Upper lobe of left lung (tissue), 6 donors: ENCODE measurements around the gene CLIP4. TPM values are rescaled to one million over a fixed set of nuclear protein-coding genes. Genes with fewer than 3 reads are reported as not detected.
"Not testable (repeated sequence)": the region's sequence is repeated elsewhere in the genome, so short reads cannot be mapped to it uniquely, and the experiment has no call there.

Experiments used
- ATAC-seq, 2 donors: fragments of 200-7000 bp; cut with Tn5 transposase; one replicate each; pipeline ENCODE4 v1.9.1; 2022; ENCODE audit warnings: mild to moderate bottlenecking in 2 of 2, moderate library complexity in 2 of 2; ENCODE audit not compliant: low FRiP score in 2 of 2
- DNase-seq, 2 donors: peaks; one replicate each; pipeline ENCODE4 v3.0.0-alpha.2; 2019 to 2020
- H3K27ac ChIP-seq, 4 donors: fragments of 200-600 bp; sonication (generic); one replicate each; pipeline ENCODE4 v1.5.1; 2016 to 2019
- H3K27me3 ChIP-seq, 4 donors: fragments of 200-600 bp; sonication (generic); one replicate each; pipeline ENCODE4 v1.5.1; 2017 to 2019
- H3K36me3 ChIP-seq, 4 donors: fragments of 200-600 bp; sonication (generic); one replicate each; pipeline ENCODE4 v1.5.1; 2016 to 2019
- H3K4me1 ChIP-seq, 4 donors: fragments of 200-600 bp; sonication (generic); one replicate each; pipeline ENCODE4 v1.5.1; 2018 to 2019
- H3K4me3 ChIP-seq, 4 donors: fragments of 200-600 bp; sonication (generic); one replicate each; pipeline ENCODE4 v1.5.1; 2017 to 2019; ENCODE audit warnings: mild to moderate bottlenecking in 2 of 4, moderate library complexity in 1 of 4
- H3K9me3 ChIP-seq, 4 donors: fragments of 200-600 bp; sonication (generic); one replicate each; pipeline ENCODE4 v1.5.1; 2018 to 2019
- CTCF ChIP-seq, 6 experiments: fragments of 450-650 bp in 4 of 6; fragments of 200-600 bp in 2 of 6; sonication (generic) in 2 of 6; IDR thresholded peaks; one replicate each; pipeline ENCODE4 v1.5.1; 2016 to 2019; ENCODE audit warnings: antibody characterized with exemption in 6 of 6
- EP300 ChIP-seq, 4 donors: sonication (generic); formaldehyde crosslinking; IDR thresholded peaks; one replicate each; pipeline ENCODE4 v1.5.1; 2017; ENCODE audit warnings: antibody characterized with exemption in 4 of 4, control low read depth in 2 of 4
- POLR2A ChIP-seq, 4 donors: fragments of 450-650 bp; IDR thresholded peaks; one replicate each; pipeline ENCODE4 v1.5.1; 2016 to 2017; ENCODE audit warnings: antibody characterized with exemption in 4 of 4, mild to moderate bottlenecking in 2 of 4
- POLR2AphosphoS5 ChIP-seq, 2 donors: sonication (generic); formaldehyde crosslinking; IDR thresholded peaks; one replicate each; pipeline ENCODE4 v1.5.1; 2017; ENCODE audit warnings: antibody characterized with exemption in 2 of 2
- WGBS, 2 donors: methylation state at CpG; one replicate each; pipeline ENCODE4 v1.1.5; 2017 to 2018; 5-methylcytosine and 5-hydroxymethylcytosine counted together
- total RNA-seq, 6 donors: library from RNA; depleted of rRNA in 4 of 6; stranded (reverse); fragments of >200 nt in 4 of 6; gene quantifications; one replicate each; pipeline versions ENCODE4 v1.1.0 to v1.2.1, GENCODE V29; 2016 to 2021
- donor health status: DM: no; HTN: no; CAD: no; lungs with moderate emphysema.
- donor health status: DM: no; HTN: yes; CAD: no; lungs with severe emphysema.

CLIP4 gene
- total RNA-seq, 6 donors from 2014 or later: 46.0 to 104 (median 69.5) TPM

- WGBS, 2 donors: 81 to 100% methylated on average over 1 of the region's 1 CpG
- Histone ChIP-seq H3K4me3 (no peak overlapping the region), H3K36me3 (no peaks in the 10 kb centered on the region), H3K9me3 (no peaks in the 10 kb centered on the region), H3K27ac (no peak overlapping the region), H3K4me1 (no peaks in the 10 kb centered on the region), H3K27me3 (no peaks in the 10 kb centered on the region)
- ATAC-seq (no peak), DNase-seq (no peak)
- no peak for TF ChIP-seq POLR2A (IDR thresholded peaks at IDR 0.05)
- no peak for TF ChIP-seq EP300 (IDR thresholded peaks at IDR 0.05)
- no peak for TF ChIP-seq POLR2AphosphoS5 (IDR thresholded peaks at IDR 0.05)
- no peak for TF ChIP-seq CTCF (IDR thresholded peaks at IDR 0.05)
Observed at GRCh38 chr2:29100564-29100963, 14.7 kb upstream of the CLIP4 start.

GRCh38 chr2:29104688-29105087 lies 10.5 kb upstream of the CLIP4 start:
- 81 to 88% methylated on average over 5 of the region's 5 CpGs for WGBS, 2 donors
- Histone ChIP-seq H3K4me3 (no peak overlapping the region), H3K36me3 (no peaks in the 10 kb centered on the region), H3K27me3 (no peaks in the 10 kb centered on the region), H3K27ac (no peak overlapping the region), H3K9me3 (no peaks in the 10 kb centered on the region), H3K4me1 (no peaks in the 10 kb centered on the region)
- TF ChIP-seq EP300 (IDR thresholded peaks at IDR 0.05) (no peak), POLR2AphosphoS5 (IDR thresholded peaks at IDR 0.05) (no peak), POLR2A (IDR thresholded peaks at IDR 0.05) (no peak), CTCF (IDR thresholded peaks at IDR 0.05) (no peak)
- ATAC-seq (no peak), DNase-seq (peak in 1 of 2 donors; percentile 9)

GRCh38 chr2:29105375-29105774 lies 9.8 kb upstream of the CLIP4 start:
- ATAC-seq (no peak), DNase-seq (no peak)
- no peak overlapping the region for H3K4me3 ChIP-seq
- H3K4me1 ChIP-seq: no peaks in the 10 kb centered on the region
- no peaks in the 10 kb centered on the region for H3K9me3 ChIP-seq
- H3K27ac ChIP-seq: no peak overlapping the region
- TF ChIP-seq POLR2A (IDR thresholded peaks at IDR 0.05): no peak
- no peak for TF ChIP-seq EP300 (IDR thresholded peaks at IDR 0.05)
- no peak for TF ChIP-seq POLR2AphosphoS5 (IDR thresholded peaks at IDR 0.05)
- no peak for TF ChIP-seq CTCF (IDR thresholded peaks at IDR 0.05)
- H3K27me3 ChIP-seq: no peaks in the 10 kb centered on the region
- WGBS, 2 donors: 73 to 77% methylated on average over 2 of the region's 2 CpGs
- no peaks in the 10 kb centered on the region for H3K36me3 ChIP-seq

- Histone ChIP-seq H3K27ac (no peak overlapping the region), H3K9me3 (no peaks in the 10 kb centered on the region), H3K36me3 (no peaks in the 10 kb centered on the region), H3K4me1 (no peaks in the 10 kb centered on the region), H3K4me3 (no peak overlapping the region), H3K27me3 (no peaks in the 10 kb centered on the region)
- ATAC-seq: no peak
- WGBS, 2 donors: 68 to 72% methylated on average over 3 of the region's 3 CpGs
- TF ChIP-seq EP300 (IDR thresholded peaks at IDR 0.05) (no peak), POLR2AphosphoS5 (IDR thresholded peaks at IDR 0.05) (no peak), CTCF (IDR thresholded peaks at IDR 0.05) (no peak), POLR2A (IDR thresholded peaks at IDR 0.05) (no peak)
- DNase-seq: no peak
Observed at GRCh38 chr2:29106256-29106655, 9.0 kb upstream of the CLIP4 start.

GRCh38 chr2:29106980-29107388 lies 8.2 kb upstream of the CLIP4 start:
- DNase-seq (no peak), ATAC-seq (no peak)
- Histone ChIP-seq H3K36me3 (no peaks in the 10 kb centered on the region), H3K27ac (no peak overlapping the region), H3K4me3 (no peak overlapping the region), H3K4me1 (no peaks in the 10 kb centered on the region), H3K9me3 (no peaks in the 10 kb centered on the region), H3K27me3 (no peaks in the 10 kb centered on the region)
- WGBS, 2 donors: 75 to 80% methylated on average over 2 of the region's 2 CpGs
- TF ChIP-seq CTCF (IDR thresholded peaks at IDR 0.05) (no peak), EP300 (IDR thresholded peaks at IDR 0.05) (no peak), POLR2AphosphoS5 (IDR thresholded peaks at IDR 0.05) (no peak), POLR2A (IDR thresholded peaks at IDR 0.05) (no peak)

GRCh38 chr2:29107547-29107946 lies 7.7 kb upstream of the CLIP4 start:
- H3K27me3 ChIP-seq, H3K4me3 ChIP-seq, H3K27ac ChIP-seq, ATAC-seq, DNase-seq, H3K4me1 ChIP-seq, H3K9me3 ChIP-seq, H3K36me3 ChIP-seq: not testable (repeated sequence)
- WGBS, 2 donors: 87 to 93% methylated on average over 3 of the region's 3 CpGs
